IMR-90 (cell line): Measurements from ENCODE around the gene DGKQ. TPM values are rescaled to one million over a fixed set of nuclear protein-coding genes. Genes with fewer than 3 reads are reported as not detected.

Experiments
- ATAC-seq: fragments of 200-7000 bp; cut with Tn5 transposase; 2 replicates; pipeline ENCODE4 v1.9.1; 2020; ENCODE audit warnings: low read depth, mild to moderate bottlenecking, moderate library complexity
- BruUV-seq: library from RNA; stranded (reverse); fragments of 400-500 nt; replicated peaks from 2 replicates; lab custom pipeline; 2021; lab: Mats Ljungman, UMichigan
- CTCF ChIA-PET: fragments of 300-600 bp; formaldehyde crosslinking; extraction: SDS; loops from one replicate; lab custom pipeline; 2021; ENCODE audit warnings: antibody characterized with exemption; lab: Yijun Ruan, JAX
- POLR2A ChIA-PET: fragments of 300-600 bp; sonication (Branson Sonifier 250); formaldehyde crosslinking; loops from one replicate; lab custom pipeline; 2022; ENCODE audit warnings: antibody characterized with exemption; ENCODE audit not compliant: unreplicated experiment; lab: Charles Lee
- DNase-seq: peaks from one replicate; pipeline ENCODE4 v3.0.0; 2013
- H2AFZ ChIP-seq: replicated peaks from 2 replicates; pipeline ENCODE3; 2013; ENCODE audit warnings: low read length, mild to moderate bottlenecking; ENCODE audit not compliant: poor library complexity
- H2AK5ac ChIP-seq: 2 replicates; pipeline ENCODE4 v1.6.1; 2013; ENCODE audit warnings: low read depth, low read length, inconsistent platforms
- H2AK9ac ChIP-seq: replicated peaks from 2 replicates; pipeline ENCODE3; 2013; ENCODE audit warnings: mild to moderate bottlenecking, low read depth, low read length, moderate library complexity; ENCODE audit not compliant: poor library complexity
- H2BK120ac ChIP-seq: 2 replicates; pipeline ENCODE4 v1.6.1; 2013; ENCODE audit warnings: low read depth, low read length, inconsistent platforms
- H2BK15ac ChIP-seq: 3 replicates; pipeline ENCODE4 v1.6.1; 2013; ENCODE audit warnings: low read depth, low read length, inconsistent platforms
- H2BK20ac ChIP-seq: 2 replicates; pipeline ENCODE4 v1.6.1; 2013; ENCODE audit warnings: low read depth, mild to moderate bottlenecking, inconsistent platforms, low read length, moderate library complexity
- H2BK5ac ChIP-seq: 2 replicates; pipeline ENCODE4 v1.6.1; 2013; ENCODE audit warnings: mild to moderate bottlenecking, low read depth, low read length, inconsistent platforms; ENCODE audit not compliant: poor library complexity, severe bottlenecking
- H3K14ac ChIP-seq: replicated peaks from 2 replicates; pipeline ENCODE4 v1.6.1; 2013; ENCODE audit warnings: low read depth, low read length, inconsistent platforms
- H3K18ac ChIP-seq: 2 replicates; pipeline ENCODE4 v1.6.1; 2013; ENCODE audit warnings: low read depth, low read length, control low read depth
- H3K23ac ChIP-seq: 2 replicates; pipeline ENCODE4 v1.6.1; 2013; ENCODE audit warnings: low read depth, low read length, inconsistent platforms
- H3K27ac ChIP-seq: 2 replicates; pipeline ENCODE4 v1.5.1; 2013; ENCODE audit warnings: mild to moderate bottlenecking, control low read depth, low read length; ENCODE audit not compliant: insufficient read depth
- H3K27me3 ChIP-seq: 2 replicates; pipeline ENCODE4 v1.6.1; 2013; ENCODE audit warnings: low read length; ENCODE audit not compliant: control insufficient read depth, insufficient read depth
- H3K36me3 ChIP-seq: 2 replicates; pipeline ENCODE4 v1.6.1; 2013; ENCODE audit warnings: low read length, mixed read lengths; ENCODE audit not compliant: control insufficient read depth, insufficient read depth
- H3K4ac ChIP-seq: 2 replicates; pipeline ENCODE4 v1.6.1; 2013; ENCODE audit warnings: low read depth, low read length, inconsistent platforms
- H3K4me1 ChIP-seq: 2 replicates; pipeline ENCODE4 v1.6.1; 2013; ENCODE audit warnings: low read length, mixed read lengths; ENCODE audit not compliant: control insufficient read depth, insufficient read depth
- H3K4me2 ChIP-seq: 2 replicates; pipeline ENCODE4 v1.6.1; 2013; ENCODE audit warnings: low read depth, mild to moderate bottlenecking, control low read depth, low read length, moderate library complexity
- H3K4me3 ChIP-seq: 2 replicates; pipeline ENCODE4 v1.5.1; 2013; ENCODE audit warnings: low read depth, mild to moderate bottlenecking, control low read depth, low read length, moderate library complexity; ENCODE audit not compliant: insufficient read depth
- H3K56ac ChIP-seq: 2 replicates; pipeline ENCODE4 v1.6.1; 2013; ENCODE audit warnings: low read length, inconsistent platforms; ENCODE audit not compliant: insufficient read depth; ENCODE audit errors: extremely low read depth
- H3K79me1 ChIP-seq, 2 experiments: 2 replicates each; pipeline ENCODE4 v1.6.1; 2013; ENCODE audit warnings: low read length in 2 of 2, inconsistent platforms in 1 of 2, low read depth in 1 of 2
- H3K9ac ChIP-seq: 2 replicates; pipeline ENCODE4 v1.6.1; 2013; ENCODE audit warnings: low read depth, low read length, control low read depth
- H3K9me1 ChIP-seq: 2 replicates; pipeline ENCODE4 v1.6.1; 2013; ENCODE audit warnings: low read length, inconsistent platforms; ENCODE audit not compliant: insufficient read depth
- H3K9me3 ChIP-seq: 2 replicates; pipeline ENCODE4 v1.6.1; 2013; ENCODE audit warnings: low read length; ENCODE audit not compliant: control insufficient read depth, insufficient read depth
- H4K20me1 ChIP-seq: 2 replicates; pipeline ENCODE4 v1.6.1; 2013; ENCODE audit warnings: low read length, inconsistent platforms; ENCODE audit not compliant: insufficient read depth
- H4K5ac ChIP-seq: 2 replicates; pipeline ENCODE4 v1.6.1; 2013; ENCODE audit warnings: mild to moderate bottlenecking, low read depth, low read length, control low read depth
- H4K8ac ChIP-seq, 2 experiments: 2 replicates each; pipeline ENCODE4 v1.6.1; 2013; ENCODE audit warnings: low read depth in 2 of 2, low read length in 2 of 2, control low read depth in 1 of 2, inconsistent platforms in 1 of 2
- H4K91ac ChIP-seq: 2 replicates; pipeline ENCODE4 v1.6.1; 2013; ENCODE audit warnings: low read depth, low read length, inconsistent platforms; ENCODE audit not compliant: insufficient read depth
- BHLHE40 ChIP-seq: fragments of 150-350 bp; IDR thresholded peaks from 2 replicates; pipeline ENCODE4 v1.6.1; 2016; ENCODE audit warnings: mild to moderate bottlenecking, low read depth, low read length
- CEBPB ChIP-seq: IDR thresholded peaks from 2 replicates; pipeline ENCODE4 v1.6.1; 2012; ENCODE audit warnings: low read depth, low read length, improper control_type of control experiment
- CHD1 ChIP-seq: IDR thresholded peaks from 2 replicates; pipeline ENCODE4 v1.6.1; 2012; ENCODE audit warnings: low read depth, low read length, improper control_type of control experiment
- FOS ChIP-seq: fragments of 150-350 bp; IDR thresholded peaks from 2 replicates; pipeline ENCODE4 v1.6.1; 2016; ENCODE audit warnings: low read depth, low read length
- MAFK ChIP-seq: IDR thresholded peaks from 2 replicates; pipeline ENCODE4 v1.6.1; 2012; ENCODE audit warnings: low read depth, low read length, improper control_type of control experiment
- MAZ ChIP-seq: IDR thresholded peaks from 2 replicates; pipeline ENCODE4 v1.6.1; 2012; ENCODE audit warnings: low read depth, mild to moderate bottlenecking, low read length, improper control_type of control experiment, moderate library complexity, borderline replicate concordance
- MXI1 ChIP-seq: IDR thresholded peaks from 2 replicates; pipeline ENCODE4 v1.6.1; 2012; ENCODE audit warnings: low read depth, mild to moderate bottlenecking, low read length, moderate library complexity, borderline replicate concordance
- NFE2L2 ChIP-seq: fragments of 150-350 bp; IDR thresholded peaks from 2 replicates; pipeline ENCODE4 v1.6.1; 2016; ENCODE audit warnings: low read depth, mild to moderate bottlenecking, low read length
- POLR2A ChIP-seq: IDR thresholded peaks from 2 replicates; pipeline ENCODE4 v1.6.1; 2012; ENCODE audit warnings: mild to moderate bottlenecking, low read depth, low read length
- RAD21 ChIP-seq: IDR thresholded peaks from 2 replicates; pipeline ENCODE4 v1.6.1; 2012; ENCODE audit warnings: low read length, improper control_type of control experiment
- RCOR1 ChIP-seq: IDR thresholded peaks from 2 replicates; pipeline ENCODE4 v1.6.1; 2012; ENCODE audit warnings: mild to moderate bottlenecking, low read length, improper control_type of control experiment; ENCODE audit not compliant: insufficient replicate concordance
- RFX5 ChIP-seq: IDR thresholded peaks from 2 replicates; pipeline ENCODE4 v1.8.0; 2012; ENCODE audit warnings: low read depth, mild to moderate bottlenecking, low read length, moderate library complexity
- SMC3 ChIP-seq: fragments of 150-350 bp; IDR thresholded peaks from 2 replicates; pipeline ENCODE4 v1.6.1; 2016; ENCODE audit warnings: low read depth, mild to moderate bottlenecking, antibody characterized with exemption, low read length, moderate library complexity
- WGBS, 2 experiments: methylation state at CpG; one replicate each; pipeline versions ENCODE4 v1.1.5 to v1.1.7; 2013; ENCODE audit warnings: missing lambda C conversion rate in 2 of 2; ENCODE audit not compliant: insufficient read length in 1 of 2; ENCODE audit errors: extremely low coverage in 2 of 2; 5-methylcytosine and 5-hydroxymethylcytosine counted together
- dilution Hi-C: fragments of 300-500 bp; cut with HindIII; formaldehyde crosslinking; loops from one replicate; pipeline ENCODE4 v1.14.3; 2018; ENCODE audit warnings: low sequenced_read_pairs; ENCODE audit not compliant: unreplicated experiment
- in situ Hi-C: fragments of 300-500 bp; cut with MboI; formaldehyde crosslinking; loops from 3 replicates; pipeline ENCODE4 v1.14.3; 2019; ENCODE audit warnings: low sequenced_read_pairs, inconsistent platforms, mixed read lengths
- intact Hi-C: fragments of 100-400 bp; cut with micrococcal nuclease; formaldehyde crosslinking; loops from 2 replicates; pipeline ENCODE4 v1.10.0; 2022
- polyA plus RNA-seq, 3 experiments: library from polyadenylated mRNA; depleted of rRNA; stranded (reverse); fragments of >200 nt; gene quantifications; 2 replicates each; pipeline ENCODE4 v1.2.3, GENCODE V29; 2012; ENCODE audit warnings: low replicate concordance in 1 of 3
- total RNA-seq: library from RNA; depleted of rRNA; stranded (reverse); fragments of >200 nt; gene quantifications from 2 replicates; pipeline ENCODE4 v1.2.3, GENCODE V29; 2012
- TF ChIP-seq, protein P1 (sequence below): fragments of 150-350 bp; IDR thresholded peaks from 2 replicates; pipeline ENCODE4 v1.6.1; 2016; ENCODE audit warnings: low read depth, mild to moderate bottlenecking, low read length, moderate library complexity, borderline replicate concordance
- TF ChIP-seq, protein P2 (sequence below): conservative IDR thresholded peaks from 2 replicates; pipeline ENCODE4 v1.5.1; 2012; ENCODE audit warnings: mild to moderate bottlenecking, low read depth, low read length, improper control_type of control experiment
- TF ChIP-seq, protein P3 (sequence below): fragments of 150-350 bp; IDR thresholded peaks from 2 replicates; pipeline ENCODE4 v1.6.1; 2017; ENCODE audit warnings: mild to moderate bottlenecking, antibody characterized with exemption, low read length, low read depth

The DGKQ gene
- total and polyA plus RNA-seq, 2 of the 4 experiments (the other 2 are of a cell fraction), result 4.3 to 15.6 TPM

DNA sequence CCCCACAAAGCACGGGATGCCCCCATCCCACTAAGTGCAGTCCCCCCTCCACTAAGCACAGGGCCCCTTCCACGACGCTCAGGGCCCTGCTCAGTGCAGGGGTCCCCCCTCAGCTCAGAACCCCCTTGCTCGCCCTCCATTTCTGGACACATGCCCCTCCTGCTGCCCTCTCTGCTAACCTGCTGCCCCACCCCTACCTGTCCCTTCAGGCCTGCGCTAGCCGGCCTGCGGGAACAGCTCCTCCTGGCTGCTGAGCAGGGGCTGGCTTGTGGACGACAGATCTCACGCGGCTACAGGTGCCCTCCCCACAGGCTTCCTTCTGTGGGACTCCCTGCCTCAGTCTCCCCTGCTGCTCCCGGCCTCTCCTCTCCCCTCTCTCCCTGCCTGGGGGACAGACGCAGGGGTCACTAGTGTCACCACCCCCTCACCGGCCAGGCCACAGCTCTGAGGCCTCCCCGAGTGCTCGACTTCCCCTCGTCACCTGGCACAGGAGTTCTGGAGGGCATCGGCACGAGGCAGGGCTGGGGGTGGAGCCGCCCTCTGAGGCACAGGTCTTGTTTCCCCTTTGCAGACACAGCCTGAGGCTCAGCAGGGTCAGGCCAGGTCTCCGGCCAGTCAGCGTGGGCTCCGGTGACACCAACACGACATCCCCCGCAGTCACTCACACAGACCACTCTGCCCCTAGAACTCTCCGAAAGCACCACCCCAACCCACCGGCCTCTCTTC lies 62.8 kb downstream of the DGKQ start:
- Histone ChIP-seq H3K18ac (no peak overlapping the region), H3K36me3 (peaks cover 19% of the 10 kb centered on the region), H3K27ac (no peak overlapping the region), H3K23ac (no peak overlapping the region), H2AK9ac (no peak overlapping the region), H3K4me3 (no peak overlapping the region), H3K4me1 (peaks cover 5% of the 10 kb centered on the region; the same call in 1 of the 2 replicates), H2BK20ac (no peak overlapping the region), H4K5ac (no peak overlapping the region), H4K91ac (no peak overlapping the region), H3K4ac (no peak overlapping the region), H3K9me1 (peaks cover 6% of the 10 kb centered on the region; the same call in 1 of the 2 replicates), H3K56ac (no peak overlapping the region), H4K8ac (no peak overlapping the region), H4K20me1 (peaks cover 69% of the 10 kb centered on the region), H2BK15ac (no peak overlapping the region), H2BK5ac (no peak overlapping the region), H3K14ac (no peak overlapping the region), H3K79me1 (peaks cover 21 to 68% of the 10 kb centered on the region in 2 experiments), H3K9ac (no peak overlapping the region), H3K27me3 (no peaks in the 10 kb centered on the region), H2BK120ac (no peak overlapping the region), H3K4me2 (no peak overlapping the region), H3K9me3 (no peaks in the 10 kb centered on the region), H2AK5ac (no peak overlapping the region), H2AFZ (peak overlapping the region; percentile 11)
- intact Hi-C loops (no loop called here), in situ Hi-C loops (no loop called here), dilution Hi-C loops (no loop called here)
- no TSS peak for BruUV-seq
- 97% methylated on average over 7 of the region's 26 CpGs; no CpG with 5 or more reads in 1 of the 2 experiments for WGBS, 2 experiments
- DNase-seq (no peak), ATAC-seq (no peak)
- TF ChIP-seq CEBPB, result no peak
- no peak for TF ChIP-seq POLR2A
- TF ChIP-seq, protein P1, sequence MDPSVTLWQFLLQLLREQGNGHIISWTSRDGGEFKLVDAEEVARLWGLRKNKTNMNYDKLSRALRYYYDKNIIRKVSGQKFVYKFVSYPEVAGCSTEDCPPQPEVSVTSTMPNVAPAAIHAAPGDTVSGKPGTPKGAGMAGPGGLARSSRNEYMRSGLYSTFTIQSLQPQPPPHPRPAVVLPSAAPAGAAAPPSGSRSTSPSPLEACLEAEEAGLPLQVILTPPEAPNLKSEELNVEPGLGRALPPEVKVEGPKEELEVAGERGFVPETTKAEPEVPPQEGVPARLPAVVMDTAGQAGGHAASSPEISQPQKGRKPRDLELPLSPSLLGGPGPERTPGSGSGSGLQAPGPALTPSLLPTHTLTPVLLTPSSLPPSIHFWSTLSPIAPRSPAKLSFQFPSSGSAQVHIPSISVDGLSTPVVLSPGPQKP, result no peak
- no peak for TF ChIP-seq RAD21
- no peak for TF ChIP-seq FOS
- no peak for TF ChIP-seq MAFK
- no peak for TF ChIP-seq BHLHE40
- no peak for TF ChIP-seq RCOR1
- no peak for TF ChIP-seq CHD1
- TF ChIP-seq NFE2L2, result no peak
- TF ChIP-seq RFX5, result no peak
- TF ChIP-seq MXI1, result no peak
- TF ChIP-seq SMC3, result no peak
- TF ChIP-seq, protein P2, sequence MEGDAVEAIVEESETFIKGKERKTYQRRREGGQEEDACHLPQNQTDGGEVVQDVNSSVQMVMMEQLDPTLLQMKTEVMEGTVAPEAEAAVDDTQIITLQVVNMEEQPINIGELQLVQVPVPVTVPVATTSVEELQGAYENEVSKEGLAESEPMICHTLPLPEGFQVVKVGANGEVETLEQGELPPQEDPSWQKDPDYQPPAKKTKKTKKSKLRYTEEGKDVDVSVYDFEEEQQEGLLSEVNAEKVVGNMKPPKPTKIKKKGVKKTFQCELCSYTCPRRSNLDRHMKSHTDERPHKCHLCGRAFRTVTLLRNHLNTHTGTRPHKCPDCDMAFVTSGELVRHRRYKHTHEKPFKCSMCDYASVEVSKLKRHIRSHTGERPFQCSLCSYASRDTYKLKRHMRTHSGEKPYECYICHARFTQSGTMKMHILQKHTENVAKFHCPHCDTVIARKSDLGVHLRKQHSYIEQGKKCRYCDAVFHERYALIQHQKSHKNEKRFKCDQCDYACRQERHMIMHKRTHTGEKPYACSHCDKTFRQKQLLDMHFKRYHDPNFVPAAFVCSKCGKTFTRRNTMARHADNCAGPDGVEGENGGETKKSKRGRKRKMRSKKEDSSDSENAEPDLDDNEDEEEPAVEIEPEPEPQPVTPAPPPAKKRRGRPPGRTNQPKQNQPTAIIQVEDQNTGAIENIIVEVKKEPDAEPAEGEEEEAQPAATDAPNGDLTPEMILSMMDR, result no peak
- TF ChIP-seq, protein P3, sequence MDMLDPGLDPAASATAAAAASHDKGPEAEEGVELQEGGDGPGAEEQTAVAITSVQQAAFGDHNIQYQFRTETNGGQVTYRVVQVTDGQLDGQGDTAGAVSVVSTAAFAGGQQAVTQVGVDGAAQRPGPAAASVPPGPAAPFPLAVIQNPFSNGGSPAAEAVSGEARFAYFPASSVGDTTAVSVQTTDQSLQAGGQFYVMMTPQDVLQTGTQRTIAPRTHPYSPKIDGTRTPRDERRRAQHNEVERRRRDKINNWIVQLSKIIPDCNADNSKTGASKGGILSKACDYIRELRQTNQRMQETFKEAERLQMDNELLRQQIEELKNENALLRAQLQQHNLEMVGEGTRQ, result no peak
- TF ChIP-seq MAZ, result no peak
- CTCF ChIA-PET, result no interaction called here
- POLR2A ChIA-PET, result no interaction called here
